Head of caudate nucleus (tissue), 42 donors: Measurements from ENCODE around the gene GATA1.
A peak's percentile ranks its signal among the peaks of the same experiment; 100 is the strongest.

ENCODE experiments used
- DNase-seq, 42 donors: peaks; one replicate each; pipeline versions ENCODE4 v3.0.0 to v3.0.0-alpha.2; 2020 to 2021; ENCODE audit warnings: mixed read lengths in 7 of 42
- intact Hi-C: fragments of 100-400 bp; cut with DNase I; formaldehyde crosslinking; loops from one replicate; pipeline ENCODE4 v1.15.0; 2022

Gene GATA1

DNA sequence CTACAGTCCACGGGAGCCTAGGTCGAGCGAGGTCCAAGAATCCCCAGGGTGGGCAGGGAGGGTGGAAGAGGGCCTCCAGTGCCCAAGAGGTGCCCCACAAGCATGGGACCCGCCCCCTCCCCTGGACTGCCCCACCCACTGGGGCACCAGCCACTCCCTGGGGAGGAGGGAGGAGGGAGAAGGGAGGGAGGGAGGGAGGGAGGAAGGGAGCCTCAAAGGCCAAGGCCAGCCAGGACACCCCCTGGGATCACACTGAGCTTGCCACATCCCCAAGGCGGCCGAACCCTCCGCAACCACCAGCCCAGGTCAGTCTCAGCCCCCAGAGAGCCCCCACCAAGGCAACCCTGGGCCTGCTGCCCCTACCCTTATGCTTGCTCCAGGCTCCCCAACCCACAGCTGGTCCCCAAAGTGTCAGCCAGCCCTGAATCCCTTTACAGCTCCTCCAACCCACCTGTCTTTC lies at the start of gene GATA1:
Gene GATA1 (plus strand): TSS at position 250 of the 460 bp plus-strand sequence. CDS start 4,520 bp downstream, outside the sequence.
- intact Hi-C loops: no loop called here
- DNase-seq: no peak

DNA sequence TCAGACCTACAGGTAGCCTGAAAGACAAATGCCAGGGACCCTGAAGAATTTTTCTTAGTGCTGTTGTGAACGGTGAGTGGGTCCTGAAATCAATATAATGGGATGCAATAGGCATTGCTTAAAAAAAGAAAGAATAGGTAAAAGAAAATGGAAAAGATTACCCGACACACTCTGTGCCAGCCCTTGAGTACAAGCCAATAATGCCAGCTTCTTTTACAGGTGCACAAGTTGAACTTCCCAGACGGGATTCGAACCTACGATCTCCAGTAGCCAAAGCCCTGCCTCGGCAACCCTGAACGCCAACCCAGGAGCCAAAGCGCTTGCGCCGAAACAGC lies 49.5 kb upstream of the GATA1 start:
- intact Hi-C loops: loop anchor here (5.0 kb wide), 1 partner anchor 65 kb away; the partner anchor contains the start of gene HDAC6

DNA sequence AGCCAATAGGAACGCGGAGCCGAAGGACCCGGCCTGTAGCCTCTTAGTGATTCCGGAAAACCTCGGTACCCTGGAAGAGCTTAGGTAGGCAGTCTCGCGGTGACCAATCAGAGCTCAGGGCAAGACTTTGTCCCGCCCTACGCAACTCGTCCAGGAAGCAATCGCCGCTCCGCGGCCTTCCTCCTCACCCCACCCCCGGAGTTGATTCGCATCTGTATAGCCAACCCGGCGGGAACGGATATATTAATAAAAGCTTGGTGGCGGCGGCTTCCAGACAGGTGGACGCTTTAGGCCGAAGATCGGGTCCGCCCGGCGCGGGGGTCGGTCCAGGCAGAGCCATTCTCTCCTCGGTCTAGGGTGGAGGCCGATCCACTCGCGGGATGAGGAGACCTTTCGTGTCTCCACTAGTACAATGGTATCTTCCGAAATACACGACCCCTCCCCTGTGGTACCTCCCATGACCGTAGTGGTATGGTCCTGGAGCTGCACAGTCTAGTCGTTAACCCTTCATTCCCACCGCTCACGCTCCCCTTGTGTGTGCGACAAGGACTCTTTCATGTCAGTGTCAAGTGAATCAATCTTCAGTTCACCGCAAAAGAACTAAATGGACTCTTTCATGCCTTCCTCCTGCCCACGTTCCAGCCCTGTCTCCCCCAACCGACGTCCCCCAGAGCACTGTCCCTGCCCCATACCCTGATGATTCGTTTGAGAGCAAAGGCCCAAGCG lies 49.0 kb upstream of the GATA1 start:
- DNase-seq: peak; percentile 82 to 97 (median 92)
- intact Hi-C loops: loop anchor here (5.0 kb wide), 1 partner anchor 65 kb away; the partner anchor contains the start of gene HDAC6

More for the DNA sequence above, 49.5 kb upstream of the GATA1 start:
- no peak for DNase-seq

DNA sequence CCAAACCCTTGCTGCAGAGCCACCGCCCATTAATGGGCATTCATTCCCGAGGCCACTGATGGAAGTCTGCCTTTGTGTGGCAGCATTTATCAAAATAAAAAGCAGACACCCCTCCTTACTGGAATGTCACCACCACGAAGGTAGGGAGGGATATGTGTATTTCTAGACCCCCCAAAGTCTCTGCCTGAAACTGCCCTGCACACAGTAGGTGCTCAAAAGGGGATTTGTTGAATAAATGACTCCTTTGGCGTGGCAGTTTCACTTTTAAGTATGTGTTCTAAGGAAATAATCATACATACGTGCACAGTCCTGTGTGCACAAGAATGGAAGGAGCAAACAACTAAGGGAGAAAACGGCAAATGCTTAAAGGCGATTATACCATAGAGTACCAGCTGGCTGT lies 48.5 kb upstream of the GATA1 start:
- peak in 1 of 42 donors; percentile 0 for DNase-seq
- intact Hi-C loops: loop anchor here (5.0 kb wide), 1 partner anchor 64 kb away; the partner anchor contains the start of gene HDAC6

DNA sequence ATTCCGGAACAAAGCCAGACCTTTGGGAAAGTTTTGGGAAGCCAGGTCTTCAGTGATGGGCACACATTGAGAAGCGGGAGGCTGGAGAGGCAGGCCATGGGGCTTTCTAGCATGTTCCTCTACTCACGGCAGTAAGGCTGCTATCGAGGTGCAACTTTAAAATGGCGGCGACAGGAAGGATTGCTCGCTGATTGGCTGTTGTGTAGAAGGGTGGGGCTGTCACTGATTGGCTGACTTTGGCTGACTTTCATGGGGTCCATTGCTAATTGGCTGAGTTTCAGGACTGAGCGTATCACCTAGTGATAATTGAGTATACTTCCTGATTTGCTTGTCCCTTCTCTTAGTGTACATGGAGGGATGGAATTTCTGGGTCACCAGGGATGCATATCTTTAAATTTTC lies 44.6 kb upstream of the GATA1 start:
- no peak for DNase-seq
- intact Hi-C loops: no loop called here

DNA sequence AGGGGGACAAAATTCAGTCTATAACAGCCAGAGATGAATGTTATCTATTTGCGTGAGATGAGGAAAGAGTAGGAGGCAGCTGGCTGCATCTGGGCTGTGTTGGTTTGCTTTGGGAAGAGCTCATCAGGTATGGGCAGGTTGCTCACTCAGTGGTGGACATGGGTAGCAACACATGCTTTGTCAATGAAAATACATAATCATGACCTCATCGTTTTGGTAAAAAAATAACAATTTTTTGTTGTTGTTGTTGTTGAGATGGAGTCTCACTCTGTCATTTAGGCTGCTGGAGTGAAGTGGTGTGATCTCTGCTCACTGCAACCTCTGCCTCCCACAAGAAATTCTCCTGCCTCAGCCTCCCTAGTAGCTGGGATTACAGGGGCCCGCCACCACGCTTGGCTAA lies 41.2 kb upstream of the GATA1 start:
- intact Hi-C loops: no loop called here
- no peak for DNase-seq

DNA sequence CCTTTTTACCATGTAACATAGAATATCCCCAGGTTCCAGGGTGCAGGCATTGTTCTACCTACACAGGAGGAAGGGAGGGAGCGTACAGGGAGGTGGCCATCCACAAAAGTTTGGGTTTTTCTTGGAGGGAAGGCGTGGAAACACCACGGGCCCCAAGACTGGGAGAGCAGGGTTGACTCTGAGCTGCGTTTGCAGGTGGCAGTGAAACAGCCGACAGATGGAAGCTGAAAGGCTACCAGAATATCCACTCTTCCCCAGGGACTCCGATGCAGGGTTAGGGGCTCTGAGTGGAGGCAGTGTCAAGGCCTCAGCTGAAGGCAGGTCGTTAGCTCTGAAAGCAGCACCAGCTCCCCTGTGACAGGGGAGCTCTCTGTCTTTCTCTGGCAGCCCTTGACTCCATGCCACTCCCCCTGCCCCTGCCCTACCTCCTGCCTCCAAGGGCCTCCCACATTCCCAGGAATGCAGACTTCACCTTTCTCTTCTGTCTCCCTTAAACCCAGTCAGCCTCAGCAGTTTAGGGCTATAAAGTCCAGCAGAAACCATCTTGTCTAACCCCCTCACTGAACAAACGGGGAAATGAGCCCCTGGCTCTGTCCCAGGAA lies 38.9 kb upstream of the GATA1 start:
- intact Hi-C loops: no loop called here
- no peak for DNase-seq

DNA sequence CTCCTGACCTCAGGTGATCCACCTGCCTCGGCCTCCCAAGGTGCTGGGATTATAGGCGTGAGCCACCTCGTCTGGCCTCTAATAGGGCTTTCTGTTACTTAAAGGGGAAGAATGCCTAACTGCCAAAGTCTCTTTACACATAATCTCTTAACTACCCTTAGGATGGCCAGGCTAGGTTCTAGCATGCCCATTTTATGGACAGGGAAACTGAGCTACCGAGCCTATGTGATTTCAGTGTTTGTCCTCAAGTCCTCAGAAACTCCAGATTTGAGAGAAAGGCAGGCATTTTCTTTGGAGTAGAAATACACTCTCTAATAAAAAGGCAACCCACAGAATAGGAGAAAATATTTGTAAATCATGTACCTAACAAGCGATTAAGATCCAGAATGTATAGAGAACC lies 37.2 kb upstream of the GATA1 start:
- intact Hi-C loops: no loop called here
- DNase-seq: no peak

DNA sequence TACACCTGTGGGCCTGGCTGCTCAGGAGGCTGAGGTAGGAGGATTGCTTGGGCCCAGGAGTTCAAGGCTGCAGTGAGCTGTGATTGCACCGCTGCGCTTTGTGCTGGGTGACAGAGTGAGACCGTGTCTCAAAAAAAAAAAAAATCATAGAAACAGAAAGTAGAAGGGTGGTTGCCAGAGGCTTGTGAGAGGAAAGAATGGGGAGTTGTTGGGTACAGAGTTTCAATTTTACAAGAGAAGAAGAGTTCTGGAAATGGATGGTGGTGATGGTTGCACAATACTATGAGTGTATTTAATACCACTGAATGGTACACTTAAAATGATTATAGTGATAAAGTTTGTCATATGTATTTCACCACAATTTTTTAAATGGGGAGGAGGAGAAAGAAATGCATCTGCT lies 35.0 kb upstream of the GATA1 start:
- no peak for DNase-seq
- intact Hi-C loops: no loop called here

DNA sequence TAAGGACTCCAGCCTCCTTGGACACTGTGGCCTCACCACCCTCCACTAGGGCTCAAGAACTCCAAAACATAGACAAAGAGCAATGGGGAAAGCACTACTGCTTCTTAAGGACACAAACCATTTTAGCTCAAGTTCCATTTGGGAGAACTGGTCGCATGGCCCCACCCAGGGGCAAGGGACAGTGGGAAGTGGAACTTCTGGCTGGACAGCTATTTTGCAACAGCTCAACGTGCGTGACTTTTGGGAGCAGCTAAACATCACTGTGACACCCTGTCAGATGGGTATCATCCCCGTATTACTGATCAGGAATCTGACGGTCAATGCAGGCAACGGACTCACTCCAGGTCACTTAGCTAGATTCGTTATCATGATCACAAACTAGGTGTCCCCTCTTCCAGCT lies 33.9 kb upstream of the GATA1 start:
- intact Hi-C loops: no loop called here
- no peak for DNase-seq

DNA sequence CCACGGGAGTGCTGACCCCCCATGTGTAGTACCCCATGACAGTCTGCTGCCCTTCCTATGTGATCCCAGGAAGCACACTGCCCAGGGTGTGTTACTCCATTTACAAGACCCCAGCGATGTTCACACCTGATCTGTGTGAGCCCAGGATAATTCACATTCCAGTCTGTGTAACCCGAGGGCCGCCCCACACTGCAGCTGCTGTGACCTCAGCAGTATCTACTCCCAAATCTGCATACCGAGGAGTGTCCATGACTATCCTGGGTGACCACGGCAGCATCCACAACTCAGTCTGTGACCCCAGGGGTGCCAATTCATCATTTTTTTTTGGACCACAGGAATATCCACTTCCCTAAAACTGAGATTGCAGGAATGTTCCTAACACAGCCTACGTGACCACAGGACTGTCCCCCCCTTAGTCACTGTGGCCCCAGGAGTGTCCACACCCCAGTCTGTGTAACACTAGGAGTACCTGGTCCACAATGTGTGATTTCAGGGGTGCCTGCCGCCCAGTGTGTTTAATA lies 32.6 kb upstream of the GATA1 start:
- intact Hi-C loops: no loop called here

DNA sequence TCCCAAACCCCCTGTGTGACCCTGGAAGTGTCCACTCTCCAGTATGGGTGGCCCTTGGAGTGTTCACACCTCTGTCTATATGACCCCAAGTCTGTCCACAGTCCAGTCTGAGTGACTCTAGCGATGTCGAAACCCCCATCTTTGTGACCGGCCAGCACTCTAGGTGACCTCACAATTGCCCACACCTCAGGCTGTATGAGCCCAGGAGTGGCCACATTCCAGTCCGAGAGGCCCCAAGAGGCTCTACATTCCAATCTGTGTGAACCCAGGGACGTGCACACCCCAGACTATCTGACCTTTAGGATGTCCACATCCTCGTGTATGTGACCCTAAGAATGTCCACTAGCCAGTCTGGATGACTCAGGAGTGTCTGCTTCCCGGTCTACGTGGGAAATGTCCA lies 32.2 kb upstream of the GATA1 start:
- intact Hi-C loops: no loop called here
- DNase-seq: no peak

More for the DNA sequence above, 32.6 kb upstream of the GATA1 start:
- no peak for DNase-seq

DNA sequence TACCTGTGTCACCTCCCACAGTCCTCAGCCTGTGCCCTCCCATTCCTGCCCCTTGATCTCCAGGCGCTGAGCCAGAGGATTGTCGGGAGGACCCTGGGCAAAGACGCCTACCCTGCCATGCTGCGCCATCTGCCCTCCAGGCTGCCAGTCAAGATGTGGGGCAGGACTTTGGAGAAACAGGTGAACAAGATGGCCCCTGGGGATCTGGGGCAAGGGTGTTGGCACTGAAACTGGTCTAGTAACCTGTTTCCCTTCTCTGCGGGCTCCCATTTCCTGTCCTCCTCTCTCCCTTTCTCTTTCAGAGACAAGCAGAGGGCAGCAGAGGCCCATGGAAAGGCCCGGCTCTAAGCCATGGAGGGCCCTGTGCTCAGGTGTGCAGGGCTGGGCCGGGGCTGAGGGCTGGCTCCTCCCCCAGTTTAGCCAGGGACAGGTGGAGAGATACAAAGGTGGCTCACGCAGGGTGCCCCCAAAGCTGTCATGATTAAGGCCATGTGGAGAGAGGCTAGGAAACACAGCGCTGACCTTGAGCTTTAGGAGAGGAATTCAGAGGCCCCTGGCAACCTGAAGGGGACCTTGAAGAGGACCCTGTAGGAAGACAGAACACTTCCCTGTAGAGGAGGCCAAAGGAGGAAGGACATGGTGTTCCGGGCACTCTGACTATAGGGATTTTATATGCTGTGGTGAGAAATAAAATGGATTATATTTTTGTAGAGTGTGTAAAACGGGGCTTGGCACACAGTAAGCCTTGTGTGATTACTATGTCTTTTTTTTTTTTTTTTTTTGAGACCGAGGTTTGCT lies 24.5 kb upstream of the GATA1 start, which contains the start of gene GLOD5:
Gene GLOD5 (plus strand): TSS at position 74 of the 798 bp plus-strand sequence. CDS start 44 bp downstream, at position 118.
- intact Hi-C loops: no loop called here
- DNase-seq: no peak

DNA sequence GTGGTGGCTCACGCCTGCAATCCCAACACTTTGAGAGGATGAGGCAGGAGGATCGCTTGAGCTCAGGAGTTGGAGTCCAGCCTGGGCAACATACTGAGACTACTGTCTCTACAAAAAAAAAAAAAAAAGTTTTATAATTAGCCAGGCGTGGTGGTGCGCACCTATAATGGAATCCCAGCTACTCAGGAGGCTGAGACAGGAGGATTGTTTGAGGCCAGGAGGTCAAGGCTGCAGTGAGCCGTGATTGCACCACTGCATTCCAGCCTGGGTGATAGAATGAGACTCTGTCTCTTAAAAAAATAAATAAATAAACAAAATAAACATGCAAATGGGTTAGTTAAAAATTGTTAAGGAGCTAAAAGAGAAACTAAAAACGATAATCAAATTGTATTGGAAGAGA lies 17.2 kb upstream of the GATA1 start:
- intact Hi-C loops: no loop called here
- DNase-seq: no peak

DNA sequence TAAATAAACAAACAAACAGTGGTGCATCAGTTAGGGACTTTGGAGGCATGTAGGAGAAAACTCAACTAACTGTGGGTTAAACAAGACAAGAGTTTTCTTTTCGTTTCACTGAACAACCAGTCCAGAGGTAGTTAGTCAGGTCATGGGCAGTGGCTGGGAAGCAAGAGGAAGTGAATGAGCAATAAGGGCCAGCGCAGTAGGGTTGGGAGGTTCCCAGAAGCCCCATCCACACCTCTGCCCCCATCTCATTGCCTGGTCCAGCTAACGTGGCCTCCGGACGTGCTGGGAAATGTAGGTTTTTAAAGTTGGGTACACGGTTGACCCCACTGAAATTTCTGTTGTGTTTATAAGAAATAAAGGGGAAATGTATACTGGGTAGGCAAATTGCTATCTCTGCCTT lies 16.1 kb upstream of the GATA1 start:
- no peak for DNase-seq
- intact Hi-C loops: no loop called here

DNA sequence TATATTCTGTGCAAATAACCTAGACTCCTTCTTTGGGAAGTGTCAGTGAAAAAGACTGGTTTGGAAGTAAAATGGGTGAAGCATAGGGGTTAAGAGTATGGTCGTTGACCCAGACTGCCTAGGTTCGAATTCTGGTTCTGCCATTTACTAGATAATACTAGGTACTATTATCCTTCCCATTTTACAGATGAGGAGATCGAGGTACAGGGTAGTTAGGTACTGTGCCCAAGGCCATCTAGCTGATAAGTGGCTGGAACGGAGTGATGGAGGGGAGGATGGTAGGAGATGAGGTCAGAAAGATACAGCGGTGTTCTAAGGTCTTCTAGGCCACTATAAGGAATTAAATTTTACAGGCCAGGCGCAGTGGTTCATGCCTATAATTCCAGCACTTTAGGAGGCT lies 13.8 kb upstream of the GATA1 start:
- intact Hi-C loops: no loop called here
- no peak for DNase-seq

DNA sequence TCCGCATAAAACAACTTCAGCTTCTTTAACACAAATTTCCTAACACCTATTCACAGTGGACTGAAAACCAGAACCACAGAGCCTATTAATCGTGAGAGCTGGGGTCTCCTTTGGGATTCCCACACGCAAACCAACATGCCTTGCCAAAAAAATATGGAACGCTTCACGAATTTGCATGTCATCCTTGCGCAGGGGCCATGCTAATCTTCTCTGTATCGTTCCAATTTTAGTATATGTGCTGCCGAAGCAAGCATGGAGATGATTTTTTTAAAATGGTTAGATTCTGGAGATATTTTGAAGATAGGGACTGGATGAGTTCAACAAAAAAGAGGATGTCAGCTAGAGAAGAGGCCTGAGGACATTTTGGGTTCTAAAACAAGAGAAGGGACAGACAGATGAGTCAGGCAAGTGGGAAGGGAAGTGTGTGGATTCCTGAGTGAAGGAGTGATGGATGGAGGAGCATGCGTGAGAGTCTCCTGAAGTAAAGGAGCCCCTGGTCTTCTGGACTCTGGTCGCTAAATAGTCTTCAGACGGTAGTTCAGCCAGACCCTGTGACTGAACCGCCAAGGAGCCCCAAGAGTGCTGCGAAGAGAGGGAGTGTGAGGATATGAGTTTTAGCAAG lies 9.5 kb upstream of the GATA1 start:
- intact Hi-C loops: no loop called here
- DNase-seq: no peak

DNA sequence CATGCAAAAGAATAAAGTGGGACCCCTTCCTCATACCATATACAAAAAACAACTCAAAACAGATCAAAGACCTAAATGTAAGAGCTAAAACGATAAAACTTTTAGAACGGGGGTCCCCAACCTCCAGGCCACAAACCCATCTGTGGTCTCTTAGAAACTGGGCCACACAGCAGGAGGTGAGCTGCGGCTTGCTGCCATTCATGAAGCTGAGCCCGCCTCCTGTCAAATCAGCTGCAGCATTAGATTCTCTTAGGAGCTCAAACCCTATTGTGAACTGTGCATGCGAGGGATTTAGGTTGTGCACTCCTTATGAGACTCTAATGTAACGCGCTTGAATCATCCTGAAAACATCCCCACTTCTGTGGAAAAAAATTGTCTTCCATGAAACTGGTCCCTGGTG lies 7.0 kb upstream of the GATA1 start:
- DNase-seq: no peak
- intact Hi-C loops: no loop called here

DNA sequence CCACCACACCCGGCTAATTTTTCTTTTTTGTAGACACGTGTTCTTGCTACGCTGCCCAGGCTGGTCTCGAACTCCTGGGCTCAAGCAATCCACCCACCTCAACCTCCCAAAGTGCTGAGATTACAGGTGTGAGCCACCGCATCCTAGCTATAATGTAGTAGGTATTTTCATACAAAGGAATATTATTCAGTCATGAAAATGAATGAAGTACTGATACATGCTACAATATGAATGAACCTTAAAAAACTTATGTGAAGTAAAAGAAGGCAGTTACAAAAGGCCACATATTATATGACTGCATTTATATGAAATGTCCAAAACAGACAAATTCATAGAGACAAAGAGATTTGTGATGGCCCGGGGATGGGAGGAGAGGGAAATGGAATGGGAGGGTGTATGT lies 4.7 kb upstream of the GATA1 start:
- no peak for DNase-seq
- intact Hi-C loops: no loop called here
